ENCODE results near the gene ZNF283.

- TF ChIP-seq ZFP37 (CRISPR knock-in tag; IDR thresholded peaks at IDR 0.05; ENCODE audit: borderline replicate concordance), result no peak
- TF ChIP-seq ZNF274 (CRISPR knock-in tag; IDR thresholded peaks at IDR 0.05), result no peak
- no peak for TF ChIP-seq EP300 (IDR thresholded peaks at IDR 0.05; ENCODE audit: low read depth in 2 of 2, low read length in 2 of 2)
- no peak for TF ChIP-seq EP300 (CRISPR knock-in tag; IDR thresholded peaks at IDR 0.05; ENCODE audit: borderline replicate concordance)
- TF ChIP-seq, protein P1, sequence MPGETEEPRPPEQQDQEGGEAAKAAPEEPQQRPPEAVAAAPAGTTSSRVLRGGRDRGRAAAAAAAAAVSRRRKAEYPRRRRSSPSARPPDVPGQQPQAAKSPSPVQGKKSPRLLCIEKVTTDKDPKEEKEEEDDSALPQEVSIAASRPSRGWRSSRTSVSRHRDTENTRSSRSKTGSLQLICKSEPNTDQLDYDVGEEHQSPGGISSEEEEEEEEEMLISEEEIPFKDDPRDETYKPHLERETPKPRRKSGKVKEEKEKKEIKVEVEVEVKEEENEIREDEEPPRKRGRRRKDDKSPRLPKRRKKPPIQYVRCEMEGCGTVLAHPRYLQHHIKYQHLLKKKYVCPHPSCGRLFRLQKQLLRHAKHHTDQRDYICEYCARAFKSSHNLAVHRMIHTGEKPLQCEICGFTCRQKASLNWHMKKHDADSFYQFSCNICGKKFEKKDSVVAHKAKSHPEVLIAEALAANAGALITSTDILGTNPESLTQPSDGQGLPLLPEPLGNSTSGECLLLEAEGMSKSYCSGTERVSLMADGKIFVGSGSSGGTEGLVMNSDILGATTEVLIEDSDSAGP (CRISPR knock-in tag; IDR thresholded peaks at IDR 0.05; ENCODE audit: borderline replicate concordance), result no peak
- no peak for TF ChIP-seq GABPA (IDR thresholded peaks at IDR 0.05; ENCODE audit: low read depth, low read length)
- no peak for TF ChIP-seq GABPA (CRISPR knock-in tag; IDR thresholded peaks at IDR 0.05; ENCODE audit: low read depth)
- TF ChIP-seq SIN3A (IDR thresholded peaks at IDR 0.05; ENCODE audit: borderline replicate concordance, low read depth, low read length), result no peak
Measured at GRCh38 chr19:43814663-43815352, 12.3 kb upstream of the ZNF283 start.

Measured in HepG2 (cell line).